GM19455 (cell line): ENCODE results near the gene WTIP.
"Not testable (repeated sequence)": the region's sequence is repeated elsewhere in the genome, so short reads cannot be mapped to it uniquely, and the experiment has no call there.

ENCODE experiments used
- ATAC-seq: cut with Tn5 transposase; IDR thresholded peaks from one replicate; pipeline ENCODE4 v1.9.1; 2021; ENCODE audit not compliant: unreplicated experiment

WTIP gene

DNA sequence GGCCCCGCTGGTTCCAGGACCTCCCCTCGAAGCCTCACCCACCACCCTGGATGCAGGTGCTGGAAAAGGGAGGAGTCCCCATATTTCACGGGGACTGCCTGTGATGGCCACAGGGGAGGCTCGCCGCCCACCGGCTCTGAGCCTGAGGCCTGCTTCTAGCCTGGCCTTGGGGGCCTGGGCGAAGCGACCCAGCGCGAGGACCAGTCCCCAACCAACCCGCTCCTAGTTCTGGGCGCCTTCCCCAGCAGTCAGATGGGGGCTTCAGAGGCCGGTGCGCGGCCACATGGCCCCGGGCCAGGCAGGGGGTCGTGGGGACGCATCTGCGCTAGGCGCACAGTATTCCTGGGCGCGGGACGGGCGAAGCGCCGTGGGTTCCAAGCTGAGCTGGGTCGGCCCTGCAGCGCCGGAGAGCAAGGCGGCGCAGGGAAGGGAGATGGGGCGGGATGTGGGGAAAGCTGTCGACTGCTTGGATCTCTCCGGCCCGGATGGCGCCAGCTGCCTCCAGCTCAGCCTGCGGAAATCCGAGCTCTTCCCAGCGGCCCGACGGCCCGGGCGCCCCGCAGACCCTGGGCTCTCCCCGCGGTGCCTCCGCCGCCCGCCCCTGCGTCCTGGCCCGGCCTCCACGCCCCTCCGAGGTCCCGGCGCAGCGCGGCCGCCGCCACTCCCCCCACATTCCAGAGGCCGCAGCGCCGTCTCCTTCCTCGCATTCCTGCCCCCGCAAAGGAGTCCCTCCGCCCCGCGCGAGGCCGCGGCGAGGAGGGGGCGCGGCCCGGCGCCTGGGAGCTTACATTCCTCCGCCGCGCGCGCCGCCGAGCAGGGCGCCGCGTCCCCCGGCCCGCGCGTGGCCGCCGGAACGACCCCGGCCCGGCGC lies at the start of gene WTIP:
TSS of gene WTIP (plus strand) at position 788 of the 871 bp plus-strand sequence. CDS start 217 bp downstream, outside the sequence.
- ATAC-seq = no peak

DNA sequence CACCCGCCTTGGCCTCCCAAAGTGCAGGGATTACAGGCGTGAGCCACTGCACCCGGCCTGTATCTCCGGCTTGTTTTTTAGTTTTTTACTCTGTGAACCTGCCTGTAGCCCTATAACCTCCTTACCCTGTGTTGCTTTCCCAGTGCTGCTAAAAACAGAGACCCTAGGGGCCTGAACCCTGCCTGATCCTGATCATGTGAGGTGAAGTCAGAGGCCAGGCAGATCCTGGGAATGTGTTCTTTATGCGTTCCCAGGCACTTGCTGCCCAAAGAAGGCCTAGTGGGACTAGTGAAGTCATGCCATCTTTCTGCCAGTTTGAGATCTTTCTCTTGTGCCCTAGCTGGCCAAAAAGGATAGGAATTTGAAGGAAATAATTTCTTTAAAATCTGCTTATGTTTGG lies 48.8 kb upstream of the WTIP start:
- no peak for ATAC-seq

DNA sequence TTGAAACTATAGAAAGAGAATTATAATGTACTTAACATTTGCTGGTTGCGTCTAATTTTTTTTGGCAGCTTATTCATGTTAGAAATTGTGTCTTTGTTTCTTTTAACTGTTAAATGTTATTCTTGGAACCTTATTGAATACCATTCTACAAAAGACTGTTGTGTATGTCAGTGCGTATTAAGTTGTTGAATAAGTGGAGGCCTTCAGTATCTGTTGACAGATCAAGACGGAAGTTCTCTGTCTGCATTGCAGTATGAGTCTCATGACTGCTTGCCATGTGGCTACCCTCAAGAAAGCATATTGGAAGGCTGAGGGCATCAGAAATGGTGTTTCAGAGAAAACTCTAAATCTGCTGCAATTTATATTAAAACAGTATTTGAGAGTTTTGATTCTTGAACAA lies 44.8 kb upstream of the WTIP start:
- ATAC-seq = no peak

DNA sequence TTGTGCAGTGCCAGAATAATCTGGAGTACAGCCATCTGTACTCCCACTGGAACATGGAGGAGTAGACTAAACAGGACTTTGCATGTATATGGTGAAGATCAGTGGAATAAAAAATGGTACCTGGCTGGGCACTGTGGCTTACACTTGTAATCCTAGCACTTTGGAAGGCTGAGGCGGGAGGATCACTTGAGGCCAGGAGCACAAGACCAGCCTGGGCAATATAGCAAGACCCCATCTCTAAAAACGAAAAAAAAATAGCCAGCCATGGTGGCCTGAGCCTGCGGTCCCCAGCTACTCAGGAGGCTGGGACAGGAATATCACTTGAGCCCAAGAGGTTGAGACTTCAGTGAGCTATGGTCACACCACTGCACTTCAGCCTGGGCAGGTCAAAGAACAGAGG lies 33.4 kb upstream of the WTIP start:
- ATAC-seq = no peak

DNA sequence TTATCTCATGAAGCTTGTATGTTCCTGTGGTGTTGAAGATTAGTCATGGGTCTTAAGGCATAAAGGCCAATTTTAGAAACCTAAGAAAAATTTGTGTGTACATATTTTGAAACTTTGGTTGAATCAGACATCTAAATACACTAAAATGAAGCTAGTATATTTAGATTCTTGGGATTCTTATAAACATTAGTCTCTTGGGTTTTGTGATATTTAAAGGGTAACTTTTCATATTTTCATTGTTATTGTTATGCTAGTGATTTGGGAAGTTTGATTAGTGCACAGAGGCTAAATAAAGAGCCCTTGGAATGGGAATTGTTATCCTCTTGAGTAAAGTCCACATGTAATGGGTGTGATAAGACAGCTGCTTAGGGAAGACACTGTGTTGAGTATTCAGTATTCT lies 28.8 kb upstream of the WTIP start:
- no peak for ATAC-seq

DNA sequence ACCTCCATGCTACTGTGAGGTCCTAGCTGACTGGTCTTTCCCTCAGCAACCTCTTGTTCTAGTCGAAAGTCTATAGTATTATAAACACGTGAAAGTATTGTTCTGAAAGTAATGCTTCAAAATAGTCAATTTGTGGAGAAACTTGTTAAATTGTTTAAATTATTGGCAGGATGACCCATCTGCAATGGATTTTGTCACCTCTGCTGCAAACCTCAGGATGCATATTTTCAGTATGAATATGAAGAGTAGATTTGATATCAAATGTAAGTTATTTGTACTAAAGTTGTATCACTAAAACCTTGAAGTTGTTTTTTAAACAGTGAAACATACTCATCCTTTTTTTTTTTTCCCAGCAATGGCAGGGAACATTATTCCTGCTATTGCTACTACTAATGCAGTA lies 27.5 kb upstream of the WTIP start:
- ATAC-seq = no peak

DNA sequence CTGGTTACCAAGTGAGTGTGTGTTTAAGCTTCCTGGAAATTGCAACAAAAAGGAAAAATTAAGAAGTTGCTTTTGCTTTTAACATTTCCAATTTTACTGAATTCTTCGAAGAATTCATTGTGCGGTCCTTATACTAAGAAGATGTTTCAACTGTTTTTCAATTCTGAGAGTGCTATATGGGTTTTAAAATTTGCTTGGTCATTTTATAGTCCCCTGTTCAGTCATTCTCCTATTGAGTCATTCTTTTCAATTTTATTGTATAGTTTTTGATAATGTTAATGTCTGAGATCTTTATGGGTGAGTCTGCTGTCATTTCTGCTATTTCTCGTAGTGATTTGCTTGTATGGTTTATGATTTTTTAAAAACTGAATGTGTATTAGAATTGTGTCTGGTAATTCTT lies 26.9 kb upstream of the WTIP start:
- no peak for ATAC-seq

DNA sequence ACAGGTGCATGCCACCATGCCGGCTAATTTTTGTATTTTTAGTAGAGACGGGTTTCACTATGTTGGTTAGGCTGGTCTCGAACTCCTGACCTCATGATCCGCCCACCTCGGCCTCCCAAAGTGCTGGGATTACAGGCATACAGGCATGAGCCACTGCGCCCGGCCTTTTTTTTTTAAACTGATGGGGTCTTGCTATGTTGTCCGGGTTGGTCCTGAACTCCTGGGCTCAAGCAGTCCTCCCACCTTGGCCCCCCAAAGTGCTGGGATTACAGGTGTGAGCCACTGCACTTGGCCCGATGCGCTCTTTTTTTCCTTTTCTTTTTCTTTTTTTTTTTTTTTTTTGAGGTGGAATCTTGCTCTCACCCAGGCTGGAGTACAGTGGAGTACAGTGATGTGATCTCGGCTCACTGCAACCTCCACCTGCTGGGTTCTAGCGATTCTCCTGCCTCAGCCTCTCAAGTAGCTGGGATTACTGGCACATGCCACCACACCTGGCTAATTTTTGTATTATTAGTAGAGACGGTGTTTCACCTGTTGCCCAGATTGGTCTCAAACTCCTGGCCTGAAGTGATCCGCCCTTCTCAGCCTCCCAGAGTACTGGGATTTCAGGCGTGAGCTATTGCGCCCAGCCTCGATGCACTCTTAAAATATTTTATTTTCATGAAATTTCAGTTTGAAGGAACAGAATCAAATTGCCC lies 25.6 kb upstream of the WTIP start:
- ATAC-seq = not testable (repeated sequence)

DNA sequence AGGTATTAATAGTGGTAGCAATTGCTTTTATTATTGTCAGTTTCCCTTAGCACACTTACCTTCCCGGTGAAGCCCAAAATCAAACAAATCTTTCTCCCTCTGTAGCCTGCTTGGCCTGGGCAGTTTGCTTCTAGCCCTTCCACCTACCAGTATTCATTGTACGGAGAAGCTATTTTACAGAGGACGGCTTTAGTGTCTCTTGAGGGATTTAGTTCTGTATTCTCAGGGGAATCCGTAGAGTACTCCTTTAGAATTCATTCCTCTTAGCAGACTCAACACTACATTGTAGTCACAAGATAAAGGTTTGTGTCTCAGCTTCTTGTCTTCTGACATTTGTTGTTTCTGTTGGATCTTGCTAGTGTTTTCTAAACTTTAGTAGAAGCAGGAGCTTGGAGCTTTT lies 24.1 kb upstream of the WTIP start:
- ATAC-seq = no peak

DNA sequence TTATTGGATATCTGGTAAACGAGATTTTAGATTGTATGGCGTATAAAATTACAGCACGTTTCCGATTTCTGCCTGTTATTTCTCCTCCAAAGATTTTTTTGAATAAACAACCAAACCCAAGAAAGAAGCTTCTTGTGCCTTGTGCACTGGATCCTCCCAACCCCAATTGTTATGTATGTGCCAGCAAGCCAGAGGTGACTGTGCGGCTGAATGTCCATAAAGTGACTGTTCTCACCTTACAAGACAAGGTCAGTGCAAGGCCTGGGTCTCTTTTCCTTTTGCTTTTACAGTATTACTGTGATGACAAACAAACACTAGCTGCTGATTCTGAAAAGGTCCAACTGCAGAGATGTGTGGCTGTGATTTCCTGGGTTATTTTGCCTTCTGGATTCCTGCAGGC lies 22.9 kb upstream of the WTIP start:
- ATAC-seq = no peak

DNA sequence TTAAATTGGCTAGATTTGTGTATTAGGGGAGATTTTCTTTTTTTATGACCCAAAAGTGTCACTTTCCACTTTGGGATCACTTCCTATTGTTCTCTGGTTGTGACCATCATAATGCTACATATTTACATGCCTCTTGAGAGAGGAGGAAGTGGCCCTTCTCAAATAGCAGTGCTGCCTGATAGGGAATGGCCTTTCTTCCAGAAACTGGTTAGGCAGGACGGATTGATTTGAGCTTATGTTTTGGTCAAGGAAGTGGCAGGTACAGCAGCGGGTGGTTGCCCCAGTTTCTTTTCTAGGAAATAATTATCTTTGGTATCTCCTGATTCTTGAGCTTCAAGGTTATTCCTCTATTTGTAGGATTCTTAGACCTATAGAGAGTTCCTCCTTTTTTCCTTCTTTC lies 21.9 kb upstream of the WTIP start:
- no peak for ATAC-seq

DNA sequence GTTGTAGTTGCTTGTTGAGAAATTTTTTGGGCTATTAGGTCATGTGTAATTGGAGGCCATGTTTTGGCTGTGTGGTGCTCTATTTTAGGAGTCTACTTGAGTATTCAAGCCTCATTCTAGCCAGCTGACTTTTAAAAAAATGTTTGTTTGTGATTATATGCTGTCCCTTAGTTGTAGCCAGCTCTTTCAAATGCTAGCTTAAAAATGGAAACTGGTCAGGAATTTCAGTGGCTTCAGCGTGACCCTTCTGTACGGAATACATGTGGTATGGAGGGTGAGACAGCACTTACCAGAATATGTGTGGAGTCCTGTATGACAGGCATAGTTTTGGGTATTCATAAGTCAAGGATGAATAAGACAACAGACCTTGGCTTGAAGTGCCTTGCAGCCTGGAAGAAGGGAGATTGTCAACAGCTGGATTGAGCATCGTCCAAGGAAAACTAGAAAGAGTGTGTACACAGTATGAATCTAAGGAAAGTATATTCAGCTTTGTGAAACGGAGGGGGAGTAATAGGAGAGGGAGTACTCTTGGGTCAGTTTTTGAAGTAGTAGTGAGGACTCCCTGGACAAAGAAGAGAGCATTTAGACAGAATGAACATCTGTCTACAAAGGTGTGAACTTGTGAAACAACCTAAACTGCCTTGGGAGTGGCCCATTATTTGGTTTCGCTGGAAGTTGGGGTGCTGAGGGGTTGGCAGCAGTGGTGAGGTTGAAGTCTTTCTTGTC lies 20.0 kb upstream of the WTIP start:
- no peak for ATAC-seq

DNA sequence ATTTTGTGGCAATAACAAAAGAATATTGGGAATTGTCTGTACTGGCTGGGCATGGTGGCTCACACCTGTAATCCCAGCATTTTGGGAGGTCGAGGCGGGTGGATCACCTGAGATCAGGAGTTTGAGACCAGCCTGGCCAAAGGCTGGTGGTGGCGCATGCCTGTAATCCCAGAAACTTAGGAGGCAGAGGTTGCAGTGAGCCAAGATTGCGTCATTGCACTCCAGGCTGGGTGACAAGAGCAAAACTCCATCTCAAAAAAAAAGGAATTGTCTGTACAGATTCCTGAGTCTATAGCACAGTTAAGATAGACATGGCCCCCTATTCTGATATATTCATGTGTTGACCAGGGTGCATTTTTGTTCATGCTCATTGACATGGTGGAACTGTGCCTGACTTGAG lies 16.8 kb upstream of the WTIP start:
- not testable (repeated sequence) for ATAC-seq

DNA sequence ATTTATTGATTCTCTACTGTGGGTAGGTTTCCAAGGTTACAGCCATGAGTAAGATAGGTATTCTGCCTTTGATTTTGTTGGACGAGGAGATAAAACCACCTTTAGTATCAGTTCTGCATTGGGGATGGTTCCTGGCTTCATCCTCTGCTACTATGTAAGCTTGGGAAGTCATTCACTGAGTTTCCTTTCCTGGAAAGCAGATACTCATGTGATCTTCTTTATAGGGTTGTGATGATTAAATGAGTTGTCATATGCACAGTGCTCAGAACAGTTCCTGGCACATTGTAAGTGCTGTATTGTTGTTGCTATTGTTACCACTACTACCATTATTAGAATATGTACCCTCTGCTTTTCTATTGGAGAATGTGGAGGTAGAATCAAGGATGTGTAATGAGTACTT lies 13.1 kb upstream of the WTIP start:
- no peak for ATAC-seq

DNA sequence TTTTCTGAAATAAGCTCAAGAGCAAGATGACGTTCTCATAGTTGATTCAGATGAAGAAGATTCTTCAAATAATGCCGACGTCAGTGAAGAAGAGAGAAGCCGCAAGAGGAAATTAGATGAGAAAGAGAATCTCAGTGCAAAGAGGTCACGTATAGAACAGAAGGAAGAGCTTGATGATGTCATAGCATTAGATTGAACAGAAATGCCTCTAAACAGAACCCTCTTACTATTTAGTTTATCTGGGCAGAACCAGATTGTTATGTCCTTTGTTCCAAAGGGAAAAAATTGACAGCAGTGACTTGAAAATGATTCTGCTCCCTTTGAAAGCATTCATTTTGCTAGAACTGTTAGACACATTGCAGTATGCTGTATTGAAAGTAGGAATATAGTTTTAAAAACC lies 12.5 kb upstream of the WTIP start:
- ATAC-seq = not testable (repeated sequence)

DNA sequence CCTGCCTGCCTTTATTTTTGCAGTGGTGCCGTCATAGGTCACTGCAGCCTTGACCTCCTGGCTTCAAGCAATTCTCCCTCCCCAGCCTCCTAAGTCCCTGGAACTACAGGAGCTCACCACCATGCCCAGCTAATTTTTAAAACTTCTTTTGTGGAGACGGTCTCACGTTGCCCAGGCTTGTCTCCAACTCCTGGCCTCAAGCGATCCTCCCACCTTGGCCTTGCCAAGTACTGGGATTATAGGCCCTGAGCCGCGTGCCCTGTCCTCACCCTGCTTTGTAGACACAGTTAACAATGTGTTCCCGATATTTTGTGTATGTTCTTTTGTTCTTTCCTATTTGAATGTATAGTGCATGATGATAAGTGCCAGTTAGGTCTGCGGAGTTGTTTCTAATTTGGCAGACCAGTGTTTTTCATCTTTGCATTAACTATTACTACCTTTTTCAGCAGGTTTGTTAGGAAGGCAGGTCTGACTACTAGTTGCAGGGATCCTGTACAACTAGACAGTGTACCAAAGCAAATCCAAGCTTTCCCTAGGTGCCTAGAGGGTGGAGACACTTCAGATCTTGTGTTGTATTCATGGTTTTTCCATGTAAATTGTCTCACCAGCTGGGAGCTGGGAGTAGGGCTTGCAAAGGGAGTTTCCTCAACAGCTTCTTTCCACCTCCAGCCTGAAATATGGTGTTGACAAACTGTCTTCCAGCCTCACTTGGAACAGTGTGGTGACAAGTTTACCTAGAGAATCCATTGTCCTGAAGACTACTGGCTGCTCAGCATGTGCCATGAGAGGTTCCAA lies 9.5 kb upstream of the WTIP start:
- no peak for ATAC-seq

DNA sequence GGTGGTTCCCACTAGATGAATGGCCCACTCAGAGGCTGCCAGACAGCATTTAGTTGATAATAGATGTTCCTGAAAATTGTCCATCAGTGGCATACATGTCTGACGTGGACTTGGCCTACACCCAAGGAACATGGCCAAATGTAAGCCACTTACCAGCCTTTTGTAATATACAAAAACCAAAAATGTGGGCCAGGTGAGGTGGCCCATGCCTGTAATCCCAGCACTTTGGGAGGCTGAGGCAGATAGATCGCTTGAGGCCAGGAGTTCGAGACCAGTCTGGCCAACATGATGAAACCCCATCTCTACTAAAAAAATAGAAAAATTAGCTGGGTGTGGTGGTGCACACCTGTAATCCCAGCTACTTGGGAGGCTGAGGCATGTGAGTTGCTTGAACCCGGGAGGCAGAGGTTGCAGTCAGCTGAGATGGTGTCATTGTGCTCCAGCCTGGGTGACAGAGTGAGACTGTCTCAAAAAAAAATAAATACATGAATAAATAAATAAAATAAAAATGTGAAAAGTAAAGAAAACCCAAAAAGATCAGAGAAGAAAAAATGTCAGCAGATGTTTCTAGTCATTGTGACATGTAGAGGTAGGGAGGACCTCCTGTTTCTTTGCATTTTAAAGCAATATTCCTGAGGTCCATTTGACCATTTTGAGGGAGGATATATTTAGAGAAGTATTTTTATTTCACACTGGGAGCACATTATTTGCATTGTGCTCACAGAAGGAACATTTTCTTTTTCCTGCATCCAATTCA lies 7.1 kb upstream of the WTIP start:
- ATAC-seq = no peak

DNA sequence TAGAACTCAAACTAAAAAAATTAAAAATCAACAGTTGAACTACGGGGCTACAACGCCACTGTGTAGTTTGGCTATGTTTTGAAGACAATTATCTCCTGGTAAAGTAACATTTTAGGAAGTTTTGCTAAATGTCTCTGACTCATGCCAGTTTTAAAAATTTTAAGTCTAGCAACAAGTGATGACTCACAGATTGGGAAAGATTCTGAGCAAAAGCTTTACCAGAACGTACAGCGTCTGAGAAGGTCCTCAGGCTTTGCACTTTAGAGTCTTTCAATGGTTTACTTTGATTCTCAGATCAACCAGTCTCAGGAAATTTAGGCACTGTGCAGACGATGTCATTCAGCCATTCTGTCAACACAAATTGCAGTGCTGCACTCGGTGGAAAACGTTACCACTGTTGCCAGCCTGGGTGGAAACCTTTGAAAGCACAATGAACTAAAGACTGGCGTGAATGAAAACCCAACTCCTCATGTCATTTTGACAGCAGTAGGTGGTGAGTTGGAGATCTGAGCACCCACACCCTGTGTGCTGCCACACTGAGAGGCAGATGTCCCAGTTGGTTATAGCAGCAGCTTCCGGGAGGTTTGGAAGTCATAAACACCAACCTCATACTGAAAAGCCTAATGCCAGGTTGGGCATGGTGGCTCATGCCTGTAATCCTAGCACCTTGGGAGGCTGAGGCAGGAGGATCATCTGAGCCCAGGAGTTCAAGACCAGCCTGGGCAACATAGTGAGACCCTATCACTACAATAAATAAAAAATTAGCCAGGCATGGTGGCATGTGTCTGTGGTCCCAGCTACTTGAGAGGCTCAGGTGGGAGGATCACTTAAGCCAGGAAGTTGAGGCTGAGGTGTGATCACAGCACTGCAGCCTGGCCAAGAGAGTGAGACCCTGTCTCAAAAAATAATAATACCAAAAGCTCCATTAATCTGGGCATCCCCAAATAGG lies 6.3 kb upstream of the WTIP start:
- no peak for ATAC-seq

DNA sequence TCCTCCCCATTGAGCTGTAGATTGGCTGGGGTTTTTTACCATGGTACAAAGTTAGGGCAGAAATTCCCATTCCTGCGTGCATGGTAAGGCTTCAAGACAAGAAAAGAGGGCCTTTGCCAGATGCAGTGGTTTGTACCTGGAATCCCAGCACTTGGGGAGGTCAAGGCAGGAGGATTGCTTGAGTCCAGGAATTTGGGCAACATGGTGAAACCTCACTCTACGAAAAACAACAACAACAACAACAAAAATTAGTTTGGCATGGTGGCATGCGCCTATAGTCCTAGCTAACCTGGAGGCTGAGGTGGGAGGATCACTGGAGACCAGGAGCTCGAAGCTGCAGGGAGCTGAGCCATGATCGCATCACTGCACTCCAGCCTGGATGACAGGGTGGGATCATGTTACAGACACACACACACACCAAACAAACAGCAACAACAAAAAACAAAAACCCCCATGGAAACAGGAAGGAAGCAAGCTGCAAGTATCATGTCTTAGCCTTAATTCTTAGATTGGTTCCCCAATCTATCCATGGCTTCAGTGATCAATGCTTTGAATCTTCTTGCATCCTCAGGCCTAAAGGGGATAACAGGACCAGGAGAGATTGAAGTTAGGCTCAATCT lies 5.5 kb upstream of the WTIP start:
- ATAC-seq = no peak
